ENCODE data around the gene ALMS1. TPM values are rescaled to one million over a fixed set of nuclear protein-coding genes. Genes with fewer than 3 reads are reported as not detected.

Gene ALMS1
- total and polyA plus RNA-seq, 2 donors (not counting 3 experiments of a cell fraction or from before 2014, with no cell fraction given), result 5.7 to 15.4 TPM

DNA sequence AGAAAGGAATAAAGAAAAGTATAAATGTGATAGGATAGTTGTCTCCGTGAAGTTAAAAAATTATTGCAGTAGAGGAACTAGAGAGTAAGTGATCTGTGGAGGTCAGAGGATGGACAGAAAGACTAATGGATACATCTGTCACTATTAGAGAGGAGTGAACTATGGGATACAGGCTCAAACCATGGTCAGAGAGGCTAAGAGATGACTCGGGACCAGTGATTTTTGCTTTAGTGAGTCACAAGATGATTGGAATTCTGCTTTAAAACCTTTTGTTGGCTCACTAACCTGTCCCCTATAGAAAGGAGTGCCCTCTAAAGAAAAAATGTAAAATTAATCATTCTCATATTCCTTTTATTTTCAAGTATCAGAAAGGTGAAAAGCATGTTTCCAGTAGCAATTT lies 30.3 kb downstream of the ALMS1 start:
- H3K4me3 ChIP-seq (replicated peaks in 1 of 3; ENCODE audit: insufficient read depth in 1 of 3, low read depth in 1 of 3, low read length in 3 of 3), result no peak overlapping the region
- H3K27ac ChIP-seq (ENCODE audit: insufficient read depth, low read depth, low read length), result no peak overlapping the region
- H3K4me1 ChIP-seq (ENCODE audit: control insufficient read depth, extremely low read depth, insufficient read depth, low read length), result no peaks in the 10 kb centered on the region
- DNase-seq (ENCODE audit: low read depth, low spot score) (no peak), FAIRE-seq (no peak)
- dilution Hi-C loops (cut with MboI; ENCODE audit: extremely low pct_ligation_motif_present, low sequenced_read_pairs), result no loop called here
- H3K9me1 ChIP-seq (replicated peaks; ENCODE audit: control insufficient read depth, extremely low read depth, insufficient read depth, low read length), result no peaks in the 10 kb centered on the region
- no TSS peak for BruUV-seq (replicated peaks)
- intact Hi-C loops (cut with micrococcal nuclease), result no loop called here
- no peaks in the 10 kb centered on the region for H3K79me2 ChIP-seq (ENCODE audit: control insufficient read depth, insufficient read depth, low read length)
- H3K4me2 ChIP-seq (ENCODE audit: insufficient read depth, low read length), result no peak overlapping the region
- no peaks in the 10 kb centered on the region for H3K9me3 ChIP-seq (replicated peaks; ENCODE audit: control insufficient read depth, insufficient read depth, low read length)
- no peaks in the 10 kb centered on the region for H3K36me3 ChIP-seq (ENCODE audit: control insufficient read depth in 2 of 2, extremely low read depth in 1 of 2, insufficient read depth in 2 of 2, low read length in 2 of 2)
- CTCF ChIA-PET, result no interaction called here
- no peak overlapping the region for H2AFZ ChIP-seq (ENCODE audit: low read depth, low read length)
- no peaks in the 10 kb centered on the region for H4K20me1 ChIP-seq (replicated peaks; ENCODE audit: control insufficient read depth, extremely low read depth, insufficient read depth, low read length)
- no peak overlapping the region for H3K9ac ChIP-seq (replicated peaks; ENCODE audit: extremely low read depth, insufficient read depth, low read length)
- no peaks in the 10 kb centered on the region for H3K27me3 ChIP-seq (ENCODE audit: control insufficient read depth in 2 of 2, insufficient read depth in 2 of 2, low read length in 2 of 2)
- TF ChIP-seq POLR2A (IDR thresholded peaks at IDR 0.05; ENCODE audit: low read depth, low read length) (no peak), FOS (IDR thresholded peaks at IDR 0.05; ENCODE audit: borderline replicate concordance, insufficient read depth, low read length) (no peak), EZH2 (IDR thresholded peaks at IDR 0.05; ENCODE audit: borderline replicate concordance, low read depth, low read length, severe bottlenecking) (no peak), MAX (IDR thresholded peaks at IDR 0.05; ENCODE audit: insufficient read depth, insufficient read length) (no peak), JUN (IDR thresholded peaks at IDR 0.05; ENCODE audit: borderline replicate concordance, insufficient read depth, insufficient read length, low read depth) (no peak), MYC (IDR thresholded peaks at IDR 0.05; ENCODE audit: low read depth, low read length) (no peak), GATA2 (IDR thresholded peaks at IDR 0.05; ENCODE audit: insufficient read depth, insufficient read length, low read depth, low read length) (no peak), POLR2AphosphoS5 (IDR thresholded peaks at IDR 0.05; ENCODE audit: insufficient read depth, low read depth, low read length) (no peak)
- TF ChIP-seq, protein P1, sequence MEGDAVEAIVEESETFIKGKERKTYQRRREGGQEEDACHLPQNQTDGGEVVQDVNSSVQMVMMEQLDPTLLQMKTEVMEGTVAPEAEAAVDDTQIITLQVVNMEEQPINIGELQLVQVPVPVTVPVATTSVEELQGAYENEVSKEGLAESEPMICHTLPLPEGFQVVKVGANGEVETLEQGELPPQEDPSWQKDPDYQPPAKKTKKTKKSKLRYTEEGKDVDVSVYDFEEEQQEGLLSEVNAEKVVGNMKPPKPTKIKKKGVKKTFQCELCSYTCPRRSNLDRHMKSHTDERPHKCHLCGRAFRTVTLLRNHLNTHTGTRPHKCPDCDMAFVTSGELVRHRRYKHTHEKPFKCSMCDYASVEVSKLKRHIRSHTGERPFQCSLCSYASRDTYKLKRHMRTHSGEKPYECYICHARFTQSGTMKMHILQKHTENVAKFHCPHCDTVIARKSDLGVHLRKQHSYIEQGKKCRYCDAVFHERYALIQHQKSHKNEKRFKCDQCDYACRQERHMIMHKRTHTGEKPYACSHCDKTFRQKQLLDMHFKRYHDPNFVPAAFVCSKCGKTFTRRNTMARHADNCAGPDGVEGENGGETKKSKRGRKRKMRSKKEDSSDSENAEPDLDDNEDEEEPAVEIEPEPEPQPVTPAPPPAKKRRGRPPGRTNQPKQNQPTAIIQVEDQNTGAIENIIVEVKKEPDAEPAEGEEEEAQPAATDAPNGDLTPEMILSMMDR (IDR thresholded peaks at IDR 0.05; ENCODE audit: extremely low read depth in 1 of 2, insufficient read depth in 1 of 2, low read depth in 1 of 2, low read length in 2 of 2), result no peak
- POLR2A ChIA-PET, result no interaction called here
